HG03342 (cell line): Measurements from ENCODE around the gene COPS2.

Experiments used
- ATAC-seq: cut with Tn5 transposase; IDR thresholded peaks from one replicate; pipeline ENCODE4 v1.9.1; 2021; ENCODE audit warnings: mild to moderate bottlenecking, moderate library complexity; ENCODE audit not compliant: unreplicated experiment

COPS2 gene

DNA sequence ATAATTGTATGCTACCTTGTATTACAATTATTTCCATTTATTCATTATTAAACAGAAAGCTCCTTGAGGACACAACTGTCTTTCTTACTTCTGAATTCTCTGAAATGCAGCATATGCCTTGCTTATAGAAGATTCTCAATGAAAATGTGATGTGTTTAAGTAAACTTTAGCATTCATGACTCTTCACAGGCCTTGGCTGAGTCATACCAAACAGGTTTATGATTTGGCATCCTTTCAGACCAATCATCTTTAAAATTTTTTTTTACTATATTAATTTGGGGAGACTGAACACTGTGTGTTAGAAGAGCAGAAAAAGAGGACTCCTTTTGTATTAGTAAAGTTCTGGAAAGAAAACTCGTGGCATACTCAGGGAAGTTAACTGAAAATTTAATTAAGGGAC is 8.3 kb upstream of the COPS2 start:
- no peak for ATAC-seq

DNA sequence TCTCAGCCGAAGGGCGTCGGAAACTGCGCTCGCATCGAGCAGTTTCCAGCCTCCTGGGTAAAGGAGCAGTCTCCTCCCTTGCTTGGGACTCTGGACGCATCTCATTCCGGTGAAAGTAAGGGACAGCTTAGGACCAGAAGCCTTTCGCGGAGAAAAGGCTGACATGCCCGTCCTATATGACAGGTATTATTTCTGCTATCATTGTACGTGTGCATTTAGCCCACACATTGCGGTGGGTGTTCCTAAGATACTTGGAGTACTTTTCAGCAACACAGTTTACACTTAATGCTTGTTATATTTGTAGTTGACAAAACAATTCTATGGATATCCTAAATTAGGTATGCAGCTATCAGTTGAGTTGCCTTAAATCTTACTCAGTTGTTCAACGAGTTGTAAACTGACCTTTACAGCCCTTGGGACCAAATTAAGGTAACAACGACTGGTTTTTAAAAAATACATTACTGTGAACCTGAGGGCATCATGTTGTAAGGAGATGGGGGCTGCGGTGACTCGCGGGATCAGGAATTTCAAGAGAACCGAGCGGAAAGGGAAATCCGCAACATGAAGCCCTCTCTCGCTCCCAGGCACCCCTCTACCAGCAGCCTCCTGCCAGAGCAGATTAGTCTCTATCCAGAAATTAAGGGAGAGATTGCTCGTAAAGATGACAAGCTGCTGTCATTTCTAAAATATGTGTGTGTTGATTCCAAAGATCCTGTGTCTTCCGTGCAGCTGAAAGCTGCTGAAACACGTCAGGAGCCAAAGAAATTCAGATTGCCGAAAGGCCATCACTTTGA is 632 bp upstream of the COPS2 start:
- ATAC-seq = no peak

DNA sequence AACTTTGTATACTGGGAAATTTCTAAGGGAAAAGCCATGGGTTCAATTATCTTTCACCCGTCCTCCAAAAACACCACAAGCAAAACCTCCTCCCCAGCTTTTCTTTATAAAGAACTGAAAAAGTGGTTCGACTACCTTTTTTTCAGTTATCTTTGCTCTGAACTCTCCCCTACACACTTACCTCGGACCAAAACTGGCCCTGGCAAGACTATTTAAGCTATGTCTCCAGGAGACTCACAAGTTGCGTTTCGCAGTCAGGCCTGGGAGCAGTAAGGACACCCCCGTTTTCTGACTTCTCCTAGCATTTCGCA is 645 bp downstream of the COPS2 start:
- no peak for ATAC-seq

DNA sequence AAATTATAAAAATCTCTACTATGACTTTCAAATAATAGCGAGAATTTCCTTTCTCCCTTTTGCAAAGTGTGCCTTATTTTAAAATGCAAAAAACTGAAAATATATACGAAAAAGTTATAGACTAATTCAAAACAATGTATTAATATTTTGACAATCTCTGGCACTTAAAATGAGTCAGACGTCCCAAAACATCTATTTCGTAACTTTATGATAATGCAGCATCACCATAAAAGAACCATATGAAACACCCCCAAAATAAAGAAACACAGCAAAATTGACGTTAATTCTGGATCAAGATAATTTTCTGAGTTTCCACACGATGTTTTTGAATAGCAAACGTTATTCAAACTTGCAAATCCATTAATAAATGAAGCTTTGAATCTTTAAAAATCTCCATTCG is 1.0 kb downstream of the COPS2 start:
- no peak for ATAC-seq

DNA sequence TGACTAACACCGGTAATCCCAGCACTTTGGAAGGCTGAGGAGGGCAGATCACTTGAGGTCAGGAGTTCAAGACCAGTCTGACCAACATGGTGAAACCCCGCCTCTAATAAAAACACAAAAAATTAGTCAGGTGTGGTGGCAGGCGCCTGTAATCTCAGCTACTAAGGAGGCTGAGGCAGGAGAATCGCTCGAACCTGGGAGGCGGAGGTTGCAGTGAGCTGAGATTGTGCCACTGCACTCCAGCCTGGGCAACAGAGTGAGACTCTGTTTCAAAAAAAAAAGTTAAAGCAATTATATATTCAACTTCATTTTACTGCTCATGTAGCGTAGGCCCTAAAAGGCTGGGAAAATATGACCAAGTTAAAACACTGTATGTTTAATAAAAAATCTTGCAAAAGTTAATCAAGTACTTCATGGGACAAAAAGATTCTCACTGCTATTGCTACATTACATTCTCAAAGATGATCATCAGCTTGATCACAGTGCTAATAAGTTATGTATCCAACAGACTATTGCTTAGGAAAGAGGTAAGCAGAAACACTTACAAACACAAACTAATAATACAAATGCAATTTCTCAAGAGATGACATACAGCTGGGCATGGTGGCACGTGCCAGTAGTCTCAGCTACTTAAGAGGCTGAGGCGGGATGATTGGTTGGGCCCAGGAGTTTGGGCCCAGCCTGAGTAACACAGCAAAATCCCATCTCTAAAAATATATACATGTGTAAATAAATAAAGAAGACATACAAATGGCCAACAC is 2.7 kb downstream of the COPS2 start:
- ATAC-seq = no peak

DNA sequence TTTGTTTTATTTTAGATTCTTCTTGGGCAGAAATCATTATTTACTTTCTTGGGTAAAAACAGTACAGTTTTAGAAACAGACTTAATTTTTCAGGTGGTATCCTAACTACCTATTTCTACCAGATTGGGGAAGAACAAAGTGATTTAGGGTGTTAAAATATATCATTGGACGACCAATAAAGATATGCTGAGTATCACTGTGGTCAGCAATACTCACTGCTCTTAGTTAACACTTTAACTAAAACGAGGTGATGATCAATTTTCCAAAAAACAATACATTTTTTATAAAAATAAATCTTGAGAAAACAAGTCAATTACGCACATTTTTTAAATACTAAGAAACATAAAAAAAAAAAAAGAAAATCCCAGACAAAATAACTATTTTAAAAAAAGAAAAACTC is 3.6 kb downstream of the COPS2 start:
- no peak for ATAC-seq

DNA sequence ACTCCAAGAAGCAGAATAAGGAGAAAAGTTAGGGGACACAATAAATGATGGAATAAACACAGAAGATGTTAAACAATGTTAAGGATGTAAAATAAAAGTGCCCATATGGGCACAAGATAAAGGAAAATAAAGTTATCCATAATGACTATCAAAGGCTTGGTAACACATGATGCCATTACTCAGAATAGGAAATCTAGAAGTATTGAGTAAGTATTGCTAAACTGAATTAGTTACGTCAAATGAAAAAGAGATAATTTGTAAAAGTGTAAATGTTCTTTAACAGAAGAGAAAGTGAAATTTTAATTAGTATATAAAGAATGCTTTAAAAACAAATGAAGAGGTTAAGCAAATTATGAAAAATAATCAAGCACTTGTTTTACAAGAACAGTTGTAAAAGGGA is 6.7 kb downstream of the COPS2 start:
- no peak for ATAC-seq

DNA sequence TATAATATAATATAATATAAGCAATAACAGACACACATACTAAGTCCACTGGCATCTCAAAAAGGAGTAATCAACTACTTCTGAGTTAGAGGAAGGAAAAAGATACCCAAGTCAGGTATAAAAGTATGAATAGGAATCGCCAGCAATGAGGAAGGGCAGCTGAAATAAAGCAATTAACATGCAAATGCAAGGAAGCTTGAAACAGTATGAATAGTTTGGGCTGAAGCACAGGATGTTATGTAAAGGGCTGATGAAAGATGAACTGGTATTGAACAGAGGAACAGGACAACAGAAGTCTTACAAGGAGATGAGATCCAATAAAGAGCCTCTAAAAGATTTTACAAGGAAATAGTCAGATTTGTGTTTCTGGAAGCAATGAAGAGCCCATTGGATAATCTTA is 7.1 kb downstream of the COPS2 start:
- no peak for ATAC-seq

DNA sequence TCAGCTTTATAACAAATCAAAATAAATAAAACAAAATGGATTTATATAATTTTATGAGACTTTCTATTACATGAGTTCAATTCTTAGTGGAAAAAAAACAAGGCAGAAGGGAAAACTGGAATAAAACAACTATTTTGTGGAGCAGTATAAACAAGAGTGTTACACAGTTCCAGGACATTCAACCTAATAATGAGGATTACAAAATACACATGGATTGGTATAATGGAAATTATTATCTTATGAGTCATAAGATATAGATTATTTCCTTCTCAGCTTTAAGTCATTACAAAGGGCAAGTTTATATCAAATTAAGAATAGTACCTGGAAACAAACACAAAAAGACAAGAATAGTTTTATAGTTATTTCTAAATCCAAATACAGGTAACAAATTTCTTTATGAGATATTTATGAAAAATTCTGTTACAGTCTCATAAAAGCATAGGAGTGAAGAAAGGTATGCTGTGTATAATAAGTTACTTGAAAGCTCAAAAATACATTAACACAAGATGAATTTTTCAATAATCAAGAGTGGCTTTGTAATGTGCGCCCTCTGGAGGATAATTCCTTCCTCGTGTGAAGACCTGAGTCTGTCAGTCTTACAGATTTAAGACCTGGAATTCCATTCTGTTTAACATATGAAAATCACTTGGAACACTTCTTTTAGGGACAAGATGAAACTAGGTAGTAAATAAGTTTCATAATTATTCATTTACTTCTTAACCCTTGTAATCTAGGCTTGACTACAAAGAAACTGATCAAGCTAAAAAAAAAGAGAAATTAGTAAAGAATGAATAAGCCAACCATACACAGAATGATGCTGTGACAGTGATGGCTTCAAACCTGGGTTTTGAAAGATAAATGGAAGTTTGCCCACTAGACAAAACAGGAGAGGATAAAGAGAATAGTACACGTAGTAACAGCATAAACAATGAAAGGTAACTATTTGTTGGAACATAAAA is 9.5 kb downstream of the COPS2 start:
- peak; percentile 53 for ATAC-seq

DNA sequence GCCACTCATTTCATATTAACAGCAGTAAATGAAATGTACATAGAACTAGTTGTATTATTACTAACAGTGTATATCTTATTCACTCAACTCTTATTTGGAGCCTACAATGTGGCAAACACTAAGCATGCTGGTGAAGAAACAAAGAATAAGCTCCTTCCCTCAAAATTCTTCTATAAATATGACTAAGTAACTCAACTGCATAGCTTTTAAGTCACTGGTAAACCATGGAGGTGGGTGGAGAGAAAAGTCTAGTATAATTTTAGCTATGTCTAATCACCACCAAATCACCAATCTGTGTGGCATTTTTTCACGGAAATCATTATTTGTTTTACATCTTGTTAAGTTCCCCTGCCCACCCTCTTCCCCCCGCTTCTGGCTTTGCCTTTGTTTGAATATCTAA is 17.5 kb downstream of the COPS2 start:
- ATAC-seq = no peak

DNA sequence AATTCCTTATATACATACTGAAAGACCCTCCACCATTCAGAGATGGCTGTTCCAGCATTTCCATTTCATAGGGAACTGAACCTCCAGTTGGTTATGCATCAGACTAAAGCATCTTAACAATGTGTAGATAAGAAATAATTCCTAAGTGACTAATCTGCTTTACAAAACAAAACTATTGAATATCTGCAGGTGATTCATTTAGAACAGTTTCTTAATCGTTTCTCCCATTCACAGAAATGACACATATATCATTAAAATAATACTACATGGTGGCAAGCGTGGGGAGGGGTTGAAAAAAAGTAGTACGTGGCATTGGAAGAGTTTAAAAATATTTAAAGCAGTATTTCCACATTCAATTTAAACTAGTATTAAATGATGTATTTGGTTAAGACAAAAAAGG is 19.5 kb downstream of the COPS2 start:
- no peak for ATAC-seq

DNA sequence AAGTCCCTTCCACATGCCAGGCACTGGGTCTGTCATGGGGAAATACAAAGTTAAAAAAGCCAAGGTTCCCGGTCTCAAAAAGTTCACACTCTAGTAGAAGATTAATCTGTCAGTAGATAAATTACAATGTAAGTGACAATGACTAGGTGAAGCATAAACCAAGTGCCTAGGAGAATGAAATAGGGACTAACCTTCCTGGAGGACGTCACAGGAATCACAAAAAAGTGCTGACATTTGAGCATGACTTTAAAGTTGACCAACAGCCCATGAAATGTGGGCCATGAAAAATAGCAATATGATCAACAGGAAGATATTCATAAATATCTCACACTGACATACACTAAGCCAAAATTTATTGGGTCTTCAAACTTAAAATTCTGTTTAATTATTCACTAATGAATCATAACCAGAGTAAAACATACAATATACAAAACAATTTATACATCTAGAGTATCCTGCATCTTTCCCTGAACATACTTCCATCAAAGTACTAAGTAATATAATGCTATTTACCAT is 20.0 kb downstream of the COPS2 start:
- no peak for ATAC-seq

DNA sequence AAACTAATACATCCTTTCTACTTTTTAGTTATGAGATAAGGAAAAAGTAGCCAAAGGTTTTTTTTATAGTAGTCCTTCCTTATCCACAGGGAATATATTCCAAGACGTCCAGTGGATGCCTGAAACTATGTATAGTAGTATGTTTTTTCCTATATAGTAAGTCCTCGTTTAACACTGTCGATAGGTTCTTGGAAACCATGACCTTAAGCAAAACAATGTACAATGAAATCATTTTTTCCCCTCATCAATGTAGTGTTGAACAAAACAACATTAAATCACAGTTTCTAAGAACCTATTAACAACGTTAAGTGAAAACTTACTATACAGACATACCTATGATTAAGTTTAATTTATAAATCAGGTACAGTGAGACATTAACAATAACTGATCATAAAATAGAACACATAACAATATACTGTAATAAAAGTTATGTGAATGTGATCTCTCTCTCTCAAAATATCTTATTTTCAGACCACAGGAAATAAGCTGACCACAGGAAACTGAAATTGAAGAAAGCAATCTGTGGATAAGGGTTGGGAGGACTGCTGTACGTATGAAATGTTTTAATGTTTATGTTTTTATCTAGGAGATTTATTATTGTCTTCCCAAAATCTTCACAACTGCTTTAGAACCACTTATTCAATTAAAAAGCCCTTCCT is 20.6 kb downstream of the COPS2 start:
- no peak for ATAC-seq

DNA sequence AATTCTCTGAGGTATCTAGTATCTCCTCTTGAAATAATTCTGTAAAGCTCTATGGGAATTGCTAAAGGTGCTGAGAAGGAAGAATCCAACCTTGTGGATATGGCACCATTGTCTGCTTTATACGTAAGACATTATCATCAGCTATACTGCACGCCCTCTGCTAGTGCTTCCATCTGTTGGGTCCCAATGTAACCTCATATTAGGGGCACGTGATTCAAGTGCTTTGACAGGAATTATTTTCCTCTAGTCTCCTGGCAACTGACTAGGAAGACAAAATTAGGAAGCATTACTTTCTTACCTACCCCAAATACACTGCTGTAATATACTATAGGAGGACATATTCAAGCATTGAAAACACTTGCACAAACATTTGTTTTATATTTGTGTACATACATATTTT is 24.0 kb downstream of the COPS2 start:
- ATAC-seq = no peak

DNA sequence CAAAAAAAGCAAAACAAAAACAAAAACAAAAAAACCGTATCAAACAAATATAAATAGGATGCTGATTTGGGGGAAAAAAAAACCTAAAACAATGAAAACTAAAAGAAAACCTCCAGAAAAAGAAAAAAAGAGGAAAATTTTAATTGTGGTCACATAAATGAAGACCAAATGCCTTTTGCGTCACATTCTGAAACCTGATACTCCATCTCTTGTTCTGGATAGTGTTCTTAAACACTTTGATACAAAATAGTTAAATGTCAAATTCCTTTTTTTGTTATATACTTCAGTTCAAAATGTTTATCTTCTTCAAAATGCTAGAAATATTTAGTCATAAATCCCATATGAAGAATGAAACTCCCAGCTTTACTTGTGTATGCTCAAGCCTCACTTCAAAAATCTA is 31.0 kb downstream of the COPS2 start:
- no peak for ATAC-seq

DNA sequence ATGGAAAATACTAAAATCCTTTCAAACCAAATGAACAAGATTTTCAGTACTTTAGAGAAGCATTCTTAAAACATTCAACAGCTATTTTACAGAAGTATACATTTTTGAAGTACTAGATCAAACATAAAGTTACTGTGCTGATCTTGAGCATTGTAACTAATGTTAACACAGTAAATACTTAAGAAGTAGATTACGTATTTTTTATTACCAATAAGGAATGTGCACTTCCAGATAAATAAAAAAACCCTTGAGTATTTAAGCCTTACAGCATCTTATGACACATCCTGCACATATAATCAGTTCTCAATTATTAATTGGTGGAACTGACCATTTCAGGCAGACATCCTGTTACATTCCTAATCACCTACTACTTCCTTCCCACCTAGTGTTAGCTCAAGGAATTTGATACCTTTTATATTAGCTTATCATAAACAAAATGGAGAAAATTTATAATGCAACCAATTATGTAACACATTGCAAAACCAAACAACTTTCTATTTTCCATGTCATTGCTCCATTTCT is 32.8 kb downstream of the COPS2 start:
- no peak for ATAC-seq

DNA sequence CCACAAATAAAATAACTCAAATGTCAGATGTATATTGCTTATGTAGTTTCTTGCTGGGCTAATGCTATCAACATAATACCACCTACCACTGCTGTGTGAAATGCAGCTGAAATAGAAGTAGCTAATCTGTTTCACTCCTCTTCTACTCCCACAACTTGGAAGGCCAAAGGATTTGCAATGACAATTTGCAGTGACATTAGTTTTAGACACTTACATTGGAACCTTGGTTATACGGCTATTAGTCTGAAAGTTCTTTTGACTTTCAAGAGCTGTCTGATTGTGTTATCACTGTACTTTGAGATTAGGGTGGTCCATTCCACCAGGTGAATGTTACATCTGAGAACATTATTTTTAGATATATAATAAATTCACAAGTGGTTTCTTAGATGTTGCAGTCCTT is 33.5 kb downstream of the COPS2 start:
- no peak for ATAC-seq

DNA sequence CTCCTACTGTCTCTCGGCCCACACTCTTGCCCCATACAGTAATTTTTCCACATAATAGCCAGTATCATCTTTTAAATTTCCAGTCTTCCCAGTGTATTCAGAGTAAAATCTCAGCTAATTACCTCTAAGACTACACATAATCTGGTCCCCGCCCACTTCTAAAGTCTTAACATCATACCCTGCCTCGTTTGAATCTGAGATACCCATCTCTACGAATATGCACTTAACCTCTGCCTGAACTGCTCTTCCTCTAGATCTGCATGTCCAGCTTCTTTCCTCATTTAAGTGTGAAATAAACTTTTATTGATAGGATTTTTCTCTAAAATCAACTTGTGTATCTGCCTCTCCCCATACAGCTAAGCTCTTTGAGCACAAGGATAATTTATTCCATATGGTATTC is 34.6 kb downstream of the COPS2 start:
- ATAC-seq = no peak

DNA sequence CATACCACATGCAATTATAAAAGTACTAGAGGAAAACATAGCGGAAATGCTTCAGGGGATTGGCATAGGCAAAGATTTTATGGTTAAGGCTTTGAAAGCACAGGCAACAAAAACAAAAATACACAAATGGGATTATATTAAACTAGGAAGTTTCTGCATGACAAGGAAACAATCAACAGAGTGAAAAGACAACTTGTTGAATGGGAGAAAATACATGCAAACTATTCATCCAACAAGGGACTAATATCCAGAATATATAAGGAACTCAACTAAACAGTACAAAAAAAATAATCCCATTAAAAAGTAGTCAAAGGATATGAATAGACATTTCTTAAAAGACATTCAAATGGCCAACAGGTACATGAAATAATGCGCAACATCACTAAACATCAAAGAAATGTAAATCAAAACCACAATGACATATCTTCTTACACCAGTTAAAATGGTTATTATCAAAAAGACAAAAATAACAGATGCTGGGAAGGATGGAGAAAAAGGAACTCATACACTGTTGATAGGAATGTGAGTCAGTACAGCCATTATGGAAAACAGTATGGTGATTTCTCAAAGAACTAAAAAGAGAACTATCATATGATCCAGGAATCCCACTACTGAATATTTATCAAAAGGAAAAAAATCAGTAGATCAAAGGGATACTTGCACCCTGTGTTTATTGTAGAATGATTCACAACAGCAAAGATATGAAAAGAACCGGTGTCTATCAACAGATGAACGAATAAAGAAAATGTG is 39.1 kb downstream of the COPS2 start:
- no peak for ATAC-seq

DNA sequence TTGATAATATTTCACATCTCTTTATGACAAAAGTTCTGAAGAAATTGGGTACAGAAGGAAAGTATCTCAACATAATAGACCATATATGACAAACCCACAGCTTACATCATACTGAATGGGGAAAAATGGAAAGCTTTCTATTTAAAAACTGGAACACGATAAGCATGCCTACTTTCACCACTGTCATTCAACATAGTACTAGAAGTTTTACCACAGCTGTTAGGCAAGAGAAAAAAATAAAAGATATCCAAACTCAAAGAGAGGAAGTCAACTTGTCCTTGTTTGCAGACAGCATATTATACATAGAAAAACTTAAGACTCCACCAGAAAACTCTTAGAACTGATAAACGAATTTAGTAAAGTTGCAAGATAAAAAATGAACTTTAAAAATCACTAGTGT is 40.3 kb downstream of the COPS2 start:
- ATAC-seq = no peak
